SJSA1 (cell line): ENCODE measurements around the gene NSL1. TPM values are rescaled to one million over a fixed set of nuclear protein-coding genes. Genes with fewer than 3 reads are reported as not detected.

Experiments used
- DNase-seq, 2 experiments: peaks; one replicate each; pipeline ENCODE4 v3.0.0-alpha.2; 2015 to 2020; ENCODE audit warnings: low spot score in 2 of 2, low read depth in 1 of 2
- H3K27ac ChIP-seq: fragments of 250-450 bp; sonication (Bioruptor Pico); 2 replicates; pipeline ENCODE4 v1.5.1; 2020; ENCODE audit warnings: mild to moderate bottlenecking, moderate library complexity
- H3K27me3 ChIP-seq: fragments of 250-450 bp; sonication (Bioruptor Pico); replicated peaks from 2 replicates; pipeline ENCODE4 v1.5.1; 2020; ENCODE audit warnings: mild to moderate bottlenecking, moderate library complexity
- H3K36me3 ChIP-seq: fragments of 250-450 bp; sonication (Bioruptor Pico); 2 replicates; pipeline ENCODE4 v1.5.1; 2020; ENCODE audit warnings: mild to moderate bottlenecking
- H3K4me1 ChIP-seq: fragments of 250-450 bp; sonication (Bioruptor Pico); replicated peaks from 2 replicates; pipeline ENCODE4 v1.6.1; 2021; ENCODE audit warnings: mild to moderate bottlenecking
- H3K4me3 ChIP-seq: fragments of 250-450 bp; sonication (Bioruptor Pico); 2 replicates; pipeline ENCODE4 v1.5.1; 2020; ENCODE audit warnings: mild to moderate bottlenecking
- H3K9me3 ChIP-seq: fragments of 250-450 bp; sonication (Bioruptor Pico); replicated peaks from 2 replicates; pipeline ENCODE4 v1.5.1; 2020; ENCODE audit warnings: mild to moderate bottlenecking
- total RNA-seq: library from RNA; depleted of rRNA; stranded (reverse); fragments of >200 nt; shearing (Covaris generic); gene quantifications from 2 replicates; pipeline ENCODE4 v1.2.3, GENCODE V29; 2014

Gene NSL1
- total RNA-seq, 1 experiment from 2014 or later: 83.3 TPM

- Histone ChIP-seq H3K4me1 (peaks cover 21% of the 10 kb centered on the region), H3K27ac (no peak overlapping the region), H3K36me3 (no peaks in the 10 kb centered on the region), H3K4me3 (peak overlapping the region; percentile 43), H3K27me3 (peaks cover 24% of the 10 kb centered on the region), H3K9me3 (no peaks in the 10 kb centered on the region)
- DNase-seq: peak in 1 of 2 experiments; percentile 47
Observed at GRCh38 chr1:212700223-212700891, 91.2 kb downstream of the NSL1 start.

GRCh38 chr1:212699625-212700222 lies 91.9 kb downstream of the NSL1 start, which contains the start of gene BATF3:
BATF3 (minus strand) TSS chr1:212699840; CDS start chr1:212699762, 78 bp downstream.
- H3K4me1 ChIP-seq: peaks cover 21% of the 10 kb centered on the region
- no peak within 1 kb of the TSS for H3K27ac ChIP-seq
- H3K9me3 ChIP-seq: no peaks in the 10 kb centered on the region
- DNase-seq: no peak
- no peaks in the 10 kb centered on the region for H3K36me3 ChIP-seq
- H3K4me3 ChIP-seq: peak within 1 kb of the TSS; percentile 43
- peaks cover 24% of the 10 kb centered on the region for H3K27me3 ChIP-seq

- Histone ChIP-seq H3K27ac (no peak overlapping the region), H3K36me3 (no peaks in the 10 kb centered on the region), H3K27me3 (peaks cover 24% of the 10 kb centered on the region), H3K4me3 (peak overlapping the region; percentile 43), H3K9me3 (no peaks in the 10 kb centered on the region), H3K4me1 (peaks cover 21% of the 10 kb centered on the region)
- peak; percentile 38 to 52 for DNase-seq
Observed at GRCh38 chr1:212699104-212699624, 92.4 kb downstream of the NSL1 start.

GRCh38 chr1:212698467-212699103 lies 93.0 kb downstream of the NSL1 start:
- Histone ChIP-seq H3K27ac (no peak overlapping the region), H3K27me3 (peaks cover 24% of the 10 kb centered on the region), H3K36me3 (no peaks in the 10 kb centered on the region), H3K9me3 (no peaks in the 10 kb centered on the region), H3K4me3 (peak overlapping the region; percentile 43), H3K4me1 (peaks cover 21% of the 10 kb centered on the region)
- DNase-seq: no peak

- no peaks in the 10 kb centered on the region for H3K9me3 ChIP-seq
- H3K27me3 ChIP-seq: peaks cover 20% of the 10 kb centered on the region
- DNase-seq: no peak
- no peak overlapping the region for H3K27ac ChIP-seq
- peaks cover 21% of the 10 kb centered on the region for H3K4me1 ChIP-seq
- H3K36me3 ChIP-seq: no peaks in the 10 kb centered on the region
- H3K4me3 ChIP-seq: no peak overlapping the region
Observed at GRCh38 chr1:212696721-212697331, 94.8 kb downstream of the NSL1 start.

GRCh38 chr1:212692774-212693644 lies 98.6 kb downstream of the NSL1 start:
- Histone ChIP-seq H3K27ac (no peak overlapping the region), H3K4me1 (no peaks in the 10 kb centered on the region), H3K36me3 (no peaks in the 10 kb centered on the region), H3K27me3 (0 out of 2 replicates have a peak, but pooled peaks cover 2% of the 10 kb centered on the region), H3K9me3 (no peaks in the 10 kb centered on the region), H3K4me3 (no peak overlapping the region)
- DNase-seq: no peak

GRCh38 chr1:212691561-212692071 lies 100.0 kb downstream of the NSL1 start:
- Histone ChIP-seq H3K4me1 (no peaks in the 10 kb centered on the region), H3K4me3 (no peak overlapping the region), H3K36me3 (no peaks in the 10 kb centered on the region), H3K27ac (no peak overlapping the region), H3K27me3 (0 out of 2 replicates have a peak, but pooled peaks cover 2% of the 10 kb centered on the region), H3K9me3 (no peaks in the 10 kb centered on the region)
- no peak for DNase-seq

- no peaks in the 10 kb centered on the region for H3K36me3 ChIP-seq
- H3K4me3 ChIP-seq: no peak overlapping the region
- no peaks in the 10 kb centered on the region for H3K4me1 ChIP-seq
- no peaks in the 10 kb centered on the region for H3K9me3 ChIP-seq
- 0 out of 2 replicates have a peak, but pooled peaks cover 2% of the 10 kb centered on the region for H3K27me3 ChIP-seq
- H3K27ac ChIP-seq: no peak overlapping the region
- DNase-seq: no peak
Observed at GRCh38 chr1:212690816-212691403, 100.7 kb downstream of the NSL1 start.

- DNase-seq: no peak
- Histone ChIP-seq H3K9me3 (no peaks in the 10 kb centered on the region), H3K27ac (no peak overlapping the region), H3K4me3 (no peak overlapping the region), H3K4me1 (no peaks in the 10 kb centered on the region), H3K36me3 (no peaks in the 10 kb centered on the region), H3K27me3 (0 out of 2 replicates have a peak, but pooled peaks cover 2% of the 10 kb centered on the region)
Observed at GRCh38 chr1:212689758-212690529, 101.6 kb downstream of the NSL1 start.

- H3K4me1 ChIP-seq: no peaks in the 10 kb centered on the region
- no peak for DNase-seq
- H3K36me3 ChIP-seq: no peaks in the 10 kb centered on the region
- no peaks in the 10 kb centered on the region for H3K9me3 ChIP-seq
- H3K4me3 ChIP-seq: no peak overlapping the region
- 0 out of 2 replicates have a peak, but pooled peaks cover 2% of the 10 kb centered on the region for H3K27me3 ChIP-seq
- H3K27ac ChIP-seq: no peak overlapping the region
Observed at GRCh38 chr1:212689196-212689725, 102.3 kb downstream of the NSL1 start.

GRCh38 chr1:212688341-212689047 lies 103.1 kb downstream of the NSL1 start:
- Histone ChIP-seq H3K36me3 (no peaks in the 10 kb centered on the region), H3K4me3 (no peak overlapping the region), H3K9me3 (no peaks in the 10 kb centered on the region), H3K4me1 (no peaks in the 10 kb centered on the region), H3K27me3 (0 out of 2 replicates have a peak, but pooled peaks cover 2% of the 10 kb centered on the region), H3K27ac (no peak overlapping the region)
- DNase-seq: no peak
